Measurements from ENCODE around the gene ARNT2.

Gene ARNT2

DNA sequence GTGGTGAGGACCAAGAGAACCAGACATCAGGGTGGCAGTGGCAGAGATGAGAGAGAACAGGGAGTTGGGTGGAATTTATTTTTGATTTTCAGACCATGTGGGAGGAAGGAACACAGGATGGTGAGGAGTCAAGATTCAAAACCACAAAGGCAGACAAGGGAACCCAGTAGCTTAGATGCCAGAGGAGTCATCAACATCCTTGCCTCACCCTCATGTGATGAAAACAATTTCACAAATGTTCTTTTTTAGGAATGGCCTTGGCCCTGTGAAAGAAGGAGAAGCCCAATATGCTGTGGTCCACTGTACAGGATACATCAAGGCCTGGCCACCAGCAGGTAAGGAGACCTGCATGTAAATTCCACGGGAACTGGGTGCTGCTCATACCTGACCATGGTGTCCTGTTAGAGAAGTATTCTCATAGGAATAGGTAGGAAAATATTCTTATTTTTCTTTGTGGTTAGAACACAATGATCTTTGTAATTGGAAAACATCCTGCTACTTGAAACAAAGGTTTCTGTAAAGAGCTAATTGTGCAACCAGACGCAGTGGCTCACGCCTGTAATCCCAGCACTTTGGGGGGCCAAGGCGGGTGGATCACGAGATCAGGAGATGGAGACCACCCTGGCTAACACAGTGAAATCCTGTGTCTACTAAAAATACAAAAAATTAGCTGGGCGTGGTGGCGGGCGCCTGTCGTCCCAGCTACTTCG, 110.0 kb downstream of the ARNT2 start:
- DNase-seq (ENCODE audit: low read depth in 2 of 2), result no peak

DNA sequence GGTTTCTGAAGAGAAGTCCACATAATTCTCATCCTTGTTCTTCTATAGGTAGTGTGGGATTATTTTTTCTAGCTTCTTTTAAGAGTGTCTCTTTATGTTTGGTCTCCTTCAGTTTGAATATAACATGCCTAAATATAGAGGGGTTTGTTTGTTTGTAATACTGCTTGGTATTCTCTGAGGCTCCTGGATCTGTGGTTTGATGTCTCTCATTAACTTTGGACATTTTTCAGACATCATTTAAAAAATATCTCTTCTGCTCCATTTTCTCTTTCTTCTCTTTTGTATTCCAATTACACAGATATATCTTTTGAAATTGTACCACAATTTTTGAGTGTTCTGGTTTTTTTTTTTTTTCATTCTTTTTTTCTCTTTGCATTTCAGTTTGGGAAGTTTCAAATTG, 113.1 kb downstream of the ARNT2 start:
- no peak for DNase-seq (ENCODE audit: low read depth in 2 of 2)

DNA sequence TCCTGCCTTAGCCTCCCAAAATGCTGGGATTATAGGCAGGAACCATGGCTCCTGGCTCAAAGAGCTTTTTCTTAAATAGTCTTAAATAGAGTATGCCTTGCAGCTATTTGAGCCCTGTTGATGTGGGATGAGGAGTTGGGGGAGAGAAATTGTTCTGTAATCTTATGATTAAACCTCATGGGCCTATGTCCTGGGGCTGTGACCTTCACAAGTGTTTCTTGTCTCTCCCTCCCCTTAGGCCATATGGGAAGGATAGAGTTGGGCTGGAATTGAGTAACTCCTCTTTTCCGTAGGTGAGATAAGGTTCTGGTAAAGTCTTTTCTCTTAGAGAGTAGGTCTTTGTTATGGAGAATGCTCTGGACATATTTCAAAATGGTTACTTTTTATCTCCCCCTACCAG, 114.3 kb downstream of the ARNT2 start:
- no peak for DNase-seq (ENCODE audit: low read depth in 2 of 2)

- no peak for DNase-seq (ENCODE audit: low read depth in 2 of 2)
These were observed 119.6 kb downstream of the ARNT2 start for GRCh38 chr15:80523746-80524145.

GRCh38 chr15:80525853-80526252, 121.7 kb downstream of the ARNT2 start:
- DNase-seq (ENCODE audit: low read depth in 2 of 2), result no peak

DNA sequence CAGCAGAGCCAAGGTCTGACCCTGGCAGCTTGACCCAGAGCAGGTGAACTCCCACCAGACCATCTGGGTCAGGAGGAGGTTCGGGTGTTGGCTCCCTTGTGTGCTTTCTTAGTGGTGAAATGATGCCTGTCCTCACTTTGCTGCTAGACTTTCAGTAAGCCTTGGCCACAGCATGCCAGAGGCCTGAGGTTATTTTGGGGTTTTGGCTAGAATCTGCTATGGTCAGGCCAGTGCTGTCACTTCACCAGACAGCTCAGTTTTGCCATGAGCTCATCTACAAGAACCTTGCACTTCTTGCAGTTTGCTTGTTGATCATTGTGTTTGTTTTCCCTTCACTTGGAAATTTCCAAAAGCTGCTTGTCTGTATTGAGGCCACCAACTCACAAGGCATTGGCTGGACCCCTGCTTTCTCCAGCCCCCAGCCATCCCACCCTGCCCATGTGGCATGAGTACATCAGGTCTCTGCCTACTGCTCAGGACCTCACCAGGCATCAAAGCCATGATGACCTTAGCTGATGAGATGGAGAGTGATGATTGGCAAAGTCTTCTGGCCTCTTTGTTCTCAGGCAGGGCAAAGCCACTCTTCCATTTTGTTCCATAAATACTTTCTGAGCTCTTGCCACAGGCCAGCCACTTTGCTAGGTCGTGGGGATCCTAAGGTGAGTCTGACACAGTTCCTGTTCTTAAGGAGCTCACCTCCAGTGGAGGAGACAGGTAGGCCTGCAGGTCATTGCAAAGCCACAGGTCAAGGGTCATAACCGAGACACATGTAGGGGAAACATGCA, 122.6 kb downstream of the ARNT2 start:
- no peak for DNase-seq (ENCODE audit: low read depth in 2 of 2)

DNA sequence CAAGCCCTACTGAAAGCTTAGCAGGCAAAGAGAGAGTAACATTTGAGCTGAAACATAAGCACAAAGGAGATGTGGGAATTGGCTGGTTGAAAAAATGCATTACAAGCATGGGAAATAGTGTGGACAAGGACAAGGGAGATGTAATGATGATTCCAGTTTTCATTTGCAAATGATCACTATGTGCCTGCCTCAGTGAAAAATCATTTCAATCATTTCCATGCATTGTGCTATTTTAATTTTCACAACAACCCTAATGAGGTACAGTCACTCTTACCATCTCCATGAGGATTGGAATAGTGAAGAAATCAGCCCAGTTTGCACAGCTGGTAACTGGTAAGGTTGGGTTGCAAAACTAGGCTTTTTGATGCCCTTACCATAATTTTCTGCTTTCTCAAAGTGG, 123.2 kb downstream of the ARNT2 start:
- DNase-seq (ENCODE audit: low read depth in 2 of 2), result no peak

DNA sequence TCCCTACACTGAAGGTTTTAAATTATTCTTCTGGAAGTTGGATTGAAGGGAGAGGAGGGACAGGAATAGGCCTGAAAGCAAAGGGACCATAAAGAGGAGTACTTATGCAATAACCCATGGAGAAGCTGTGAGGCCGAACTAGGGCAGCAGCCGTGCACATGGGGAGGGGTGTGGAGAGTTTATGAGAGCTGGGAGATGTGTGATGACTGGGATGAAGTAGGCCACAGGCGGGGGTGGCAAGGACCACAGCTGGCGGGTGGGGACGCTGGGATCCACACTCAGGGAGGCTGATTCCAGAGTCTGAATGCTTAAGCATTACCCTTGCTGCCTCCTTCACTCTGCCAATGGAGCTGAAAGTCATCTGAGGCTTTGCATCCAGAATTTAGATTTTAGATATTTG, 123.8 kb downstream of the ARNT2 start:
- no peak for DNase-seq (ENCODE audit: low read depth in 2 of 2)

DNA sequence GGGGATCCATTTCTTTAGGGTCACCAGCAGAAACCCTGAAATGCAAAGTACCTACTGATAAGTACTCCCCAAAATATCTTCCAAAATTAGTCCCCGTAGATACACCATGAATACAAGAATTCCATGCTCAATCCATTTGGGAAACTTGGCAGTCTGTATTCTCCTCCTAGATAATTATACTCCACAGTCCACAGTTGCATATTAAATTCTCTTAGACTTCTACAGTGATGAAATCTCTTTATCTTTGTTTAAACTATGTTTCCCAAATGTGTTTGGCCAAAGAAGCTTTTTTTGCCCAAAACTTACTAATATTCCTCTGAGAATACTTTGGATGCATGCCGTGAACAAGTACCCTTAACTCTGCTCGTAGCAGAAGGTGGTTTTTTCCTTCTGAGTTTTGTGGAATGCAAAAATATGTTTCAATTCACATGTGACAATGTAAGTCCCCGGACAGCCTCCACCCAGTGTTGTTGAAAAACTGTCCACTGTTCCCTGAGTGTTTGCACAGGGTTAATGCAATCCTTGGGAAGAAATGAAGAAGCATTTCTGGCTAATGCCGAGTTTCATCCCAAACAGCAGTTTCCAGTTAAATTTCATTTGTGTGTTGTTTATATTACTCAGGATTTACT, 126.7 kb downstream of the ARNT2 start:
- no peak for DNase-seq (ENCODE audit: low read depth in 2 of 2)

- DNase-seq (ENCODE audit: low read depth in 2 of 2), result no peak
These were observed 127.2 kb downstream of the ARNT2 start for GRCh38 chr15:80531388-80531787.

GRCh38 chr15:80531796-80532195, 127.6 kb downstream of the ARNT2 start:
- no peak for DNase-seq (ENCODE audit: low read depth in 2 of 2)

DNA sequence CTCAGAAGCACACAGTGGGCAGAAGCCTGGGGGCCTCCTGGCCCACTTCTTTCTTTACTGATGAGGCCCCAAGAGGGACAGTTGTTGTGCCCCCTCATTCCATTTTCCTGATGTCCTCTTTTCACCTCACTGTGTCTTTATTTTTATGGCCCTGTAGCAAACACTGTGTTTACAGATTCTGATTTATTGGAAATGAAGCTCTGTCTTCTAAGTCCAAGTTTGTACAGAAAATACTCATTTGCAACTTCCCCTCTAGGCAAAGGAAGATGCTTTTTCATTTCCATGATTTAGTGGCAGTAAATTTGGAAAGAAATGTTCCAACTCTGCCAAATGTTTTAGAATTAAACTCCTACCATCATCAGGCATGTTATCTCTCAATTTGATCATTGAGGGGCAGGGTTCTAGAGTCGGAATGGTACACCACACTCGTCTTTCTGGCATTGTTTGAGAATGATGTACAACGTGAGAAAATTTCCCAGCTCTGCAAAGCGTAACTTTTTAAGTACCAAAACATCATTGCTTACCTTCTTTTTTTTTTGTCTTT, 129.7 kb downstream of the ARNT2 start:
- DNase-seq (ENCODE audit: low read depth in 2 of 2), result no peak

GRCh38 chr15:80536231-80536630, 132.0 kb downstream of the ARNT2 start:
- no peak for DNase-seq (ENCODE audit: low read depth in 2 of 2)

- DNase-seq (ENCODE audit: low read depth in 2 of 2), result no peak
These were observed 132.5 kb downstream of the ARNT2 start for GRCh38 chr15:80536716-80537115.

DNA sequence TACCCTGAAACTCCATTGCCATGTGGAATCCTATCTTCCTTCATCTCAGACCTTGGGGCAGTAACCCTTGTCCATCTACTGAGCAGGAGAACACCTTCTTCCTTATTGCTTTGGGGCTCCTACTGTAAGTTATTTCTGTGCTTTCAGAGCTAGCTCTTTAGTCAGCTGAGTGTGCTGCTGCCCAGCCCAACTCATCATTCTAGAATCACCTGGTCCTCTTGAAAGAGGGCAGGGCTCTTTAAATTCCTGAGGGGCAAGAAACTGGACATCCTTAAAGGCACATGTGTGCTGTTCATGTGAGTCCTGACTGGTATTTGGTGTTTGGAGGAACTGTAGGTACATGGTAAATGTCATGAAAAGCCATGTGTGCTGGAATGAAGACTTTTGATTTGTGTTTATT, 140.9 kb downstream of the ARNT2 start:
- no peak for DNase-seq (ENCODE audit: low read depth in 2 of 2)

DNA sequence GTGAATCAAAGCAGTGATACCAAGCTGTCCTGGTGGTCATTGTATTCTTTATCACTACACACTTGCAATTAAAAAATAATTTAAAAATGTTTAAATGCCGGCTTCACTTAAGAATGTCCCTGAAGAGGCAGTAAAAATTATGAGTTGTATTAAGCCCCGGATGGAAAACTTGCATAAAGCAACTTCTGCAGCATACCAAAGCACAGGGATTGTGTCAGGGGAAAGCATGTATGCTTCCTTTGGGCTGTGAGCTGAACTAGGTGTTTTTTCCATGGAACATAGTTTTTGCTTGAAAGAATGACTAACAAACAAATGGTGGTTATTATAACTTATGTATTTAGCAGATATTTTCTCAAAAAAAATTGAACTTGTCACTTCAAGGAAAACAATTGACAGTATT, 143.1 kb downstream of the ARNT2 start:
- DNase-seq (ENCODE audit: low read depth in 2 of 2), result no peak

GRCh38 chr15:80549191-80549590, 145.0 kb downstream of the ARNT2 start:
- no peak for DNase-seq (ENCODE audit: low read depth in 2 of 2)

- no peak for DNase-seq (ENCODE audit: low read depth in 2 of 2)
These were observed 145.5 kb downstream of the ARNT2 start for GRCh38 chr15:80549654-80550053.

- no peak for DNase-seq (ENCODE audit: low read depth in 2 of 2)
These were observed 146.2 kb downstream of the ARNT2 start for GRCh38 chr15:80550219-80550907.

GRCh38 chr15:80550908-80551260, 146.7 kb downstream of the ARNT2 start:
- no peak for DNase-seq (ENCODE audit: low read depth in 2 of 2)

DNA sequence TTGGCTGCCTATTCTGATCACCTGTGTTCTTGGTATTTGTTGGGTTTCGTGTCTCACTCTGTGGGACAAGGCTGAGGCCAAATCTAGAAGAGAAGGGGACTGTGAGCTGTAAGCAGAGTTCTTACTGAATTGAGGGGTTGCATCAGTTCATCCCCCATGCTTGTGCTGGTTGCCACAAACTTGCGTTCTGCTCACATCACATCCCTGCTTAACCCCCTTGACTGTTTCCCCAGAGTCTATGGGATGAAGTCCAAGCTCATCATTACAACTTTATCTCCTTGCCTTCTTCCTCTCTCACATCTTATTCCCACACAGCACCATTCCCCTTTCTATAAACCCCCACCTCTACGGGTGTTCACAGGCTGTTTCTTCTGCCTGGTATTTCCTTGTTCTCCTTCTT, 147.2 kb downstream of the ARNT2 start:
- no peak for DNase-seq (ENCODE audit: low read depth in 2 of 2)

DNA sequence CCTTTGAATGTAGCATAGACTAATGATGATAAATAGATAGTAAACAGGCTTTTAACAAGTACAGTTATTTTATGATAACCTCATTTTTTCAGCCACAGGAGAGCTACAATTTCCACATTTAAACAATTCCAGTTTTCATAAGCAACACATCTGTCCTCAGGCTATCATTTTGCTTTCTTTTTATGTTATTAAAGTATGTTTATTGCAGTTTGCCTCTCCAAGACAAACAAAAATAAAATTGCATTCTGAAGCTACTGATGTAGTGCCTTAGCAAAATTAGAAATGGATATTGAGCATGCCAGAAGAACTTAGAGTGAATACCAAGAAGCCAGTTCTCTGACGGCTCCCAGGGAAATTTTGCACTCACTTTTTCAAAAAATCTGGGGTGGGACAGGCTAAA, 150.4 kb downstream of the ARNT2 start:
- DNase-seq (ENCODE audit: low read depth in 2 of 2), result no peak
